ENCODE data around the gene DLGAP1. TPM values are rescaled to one million over a fixed set of nuclear protein-coding genes. Genes with fewer than 3 reads are reported as not detected.

The DLGAP1 gene
- polyA plus RNA-seq, 1 of the 3 experiments (the other 2 are of a cell fraction) = not detected

GRCh38 chr18:4283746-4284291, 171.3 kb downstream of the DLGAP1 start (continued):
- TF ChIP-seq POLR2AphosphoS5 (IDR thresholded peaks at IDR 0.05; ENCODE audit: low read depth, low read length) (no peak), JUND (IDR thresholded peaks at IDR 0.05) (no peak), MAX (IDR thresholded peaks at IDR 0.05; ENCODE audit: low read depth) (no peak)

- H3K27me3 ChIP-seq (ENCODE audit: insufficient read depth) = no peaks in the 10 kb centered on the region; the same call in 1 of the 2 replicates
- H3K9me2 ChIP-seq = no peaks in the 10 kb centered on the region
- no peak for DNase-seq
- H3K36me3 ChIP-seq (replicated peaks in 1 of 2; ENCODE audit: control insufficient read depth in 1 of 2, insufficient read depth in 2 of 2, low read length in 1 of 2) = no peaks in the 10 kb centered on the region
- no peaks in the 10 kb centered on the region for H3K9me3 ChIP-seq
- H3F3A ChIP-seq (replicated peaks; ENCODE audit: insufficient read depth) = no peaks in the 10 kb centered on the region
- H4K20me1 ChIP-seq (ENCODE audit: insufficient read depth) = no peaks in the 10 kb centered on the region
- no peaks in the 10 kb centered on the region; a peak in 1 of 4 replicates for H3K4me1 ChIP-seq (ENCODE audit: control insufficient read depth in 1 of 2, insufficient read depth in 2 of 2, low read depth in 1 of 2, low read length in 1 of 2)
- POLR2A ChIA-PET = no interaction called here
- H3K4me3 ChIP-seq (ENCODE audit: low read depth in 2 of 2, low read length in 1 of 2) = no peak overlapping the region
- TF ChIP-seq REST (IDR thresholded peaks at IDR 0.05; ENCODE audit: low read depth, low read length) = no peak
- TF ChIP-seq IRF3 (IDR thresholded peaks at IDR 0.05; ENCODE audit: low read depth, low read length) = no peak
- no peak for TF ChIP-seq NFIC (IDR thresholded peaks at IDR 0.05; ENCODE audit: borderline replicate concordance)
- TF ChIP-seq EZH2phosphoT487 (IDR thresholded peaks at IDR 0.05; ENCODE audit: borderline replicate concordance, low read depth) = no peak
- no peak for TF ChIP-seq NRF1 (IDR thresholded peaks at IDR 0.05; ENCODE audit: low read depth, low read length)
- no peak for TF ChIP-seq PBX3 (IDR thresholded peaks at IDR 0.05)
- WGBS (ENCODE audit: low lambda C conversion rate) = 5% methylated on average over 3 of the region's 3 CpGs
- H3K79me2 ChIP-seq (ENCODE audit: insufficient read depth) = no peaks in the 10 kb centered on the region
- H3K27ac ChIP-seq (ENCODE audit: low read depth in 2 of 2, low read length in 1 of 2) = no peak overlapping the region
- CTCF ChIA-PET = no interaction called here
- H3K4me2 ChIP-seq = no peak overlapping the region
- no peak overlapping the region for H2AFZ ChIP-seq (ENCODE audit: low read depth)
- H3K9ac ChIP-seq = no peak overlapping the region
Observed at GRCh38 chr18:4282954-4283353, 172.2 kb downstream of the DLGAP1 start.
